Effector memory CD4-positive, alpha-beta T cell (primary cell): ENCODE data around the gene ZDHHC18.

Experiments used
- DNase-seq, 3 donors: peaks; one replicate each; pipeline ENCODE4 v3.0.0-alpha.2; 2020
- H3K27ac ChIP-seq: 2 replicates; pipeline ENCODE4 v1.7.0; 2013; ENCODE audit warnings: mild to moderate bottlenecking, low read length, moderate library complexity; ENCODE audit not compliant: insufficient read depth, poor library complexity, severe bottlenecking
- H3K27me3 ChIP-seq: replicated peaks from 2 replicates; pipeline ENCODE4 v1.7.0; 2013; ENCODE audit warnings: mild to moderate bottlenecking, low read length; ENCODE audit not compliant: insufficient read depth, control insufficient read depth, poor library complexity, severe bottlenecking
- H3K36me3 ChIP-seq: 2 replicates; pipeline ENCODE4 v1.7.0; 2013; ENCODE audit warnings: mild to moderate bottlenecking, low read length, moderate library complexity; ENCODE audit not compliant: control insufficient read depth, insufficient read depth
- H3K4me1 ChIP-seq: 2 replicates; pipeline ENCODE4 v1.7.0; 2013; ENCODE audit warnings: low read length, mild to moderate bottlenecking; ENCODE audit not compliant: control insufficient read depth, insufficient read depth, poor library complexity, severe bottlenecking
- H3K4me3 ChIP-seq: 2 replicates; pipeline ENCODE4 v1.7.0; 2013; ENCODE audit warnings: low read length, low read depth, mild to moderate bottlenecking; ENCODE audit not compliant: insufficient read depth, poor library complexity, severe bottlenecking
- H3K9me3 ChIP-seq: 2 replicates; pipeline ENCODE4 v1.7.0; 2013; ENCODE audit warnings: mild to moderate bottlenecking, low read length, moderate library complexity; ENCODE audit not compliant: control insufficient read depth

The ZDHHC18 gene

DNA sequence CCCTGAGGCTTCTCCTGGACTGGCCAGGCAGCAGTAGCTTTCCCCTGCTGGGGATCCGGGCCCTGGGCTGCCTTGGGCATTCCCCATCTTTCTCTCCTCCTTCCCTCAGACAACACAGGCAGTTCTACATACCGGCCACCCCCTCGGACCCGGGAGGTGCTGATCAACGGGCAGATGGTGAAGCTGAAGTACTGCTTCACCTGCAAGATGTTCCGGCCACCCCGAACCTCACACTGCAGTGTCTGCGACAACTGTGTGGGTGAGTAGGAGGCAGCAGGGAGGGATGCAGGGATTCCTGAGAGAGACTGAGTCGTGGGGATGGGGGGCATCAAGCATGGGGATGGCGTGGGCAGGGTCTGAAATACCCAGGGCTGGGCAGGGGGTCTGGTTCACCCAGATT, 22.0 kb downstream of the ZDHHC18 start:
- no peaks in the 10 kb centered on the region for H3K27me3 ChIP-seq
- DNase-seq = no peak
- H3K36me3 ChIP-seq = peaks cover 75% of the 10 kb centered on the region
- H3K4me3 ChIP-seq = no peak overlapping the region
- no peaks in the 10 kb centered on the region for H3K4me1 ChIP-seq
- no peak overlapping the region for H3K27ac ChIP-seq
- H3K9me3 ChIP-seq = no peaks in the 10 kb centered on the region

DNA sequence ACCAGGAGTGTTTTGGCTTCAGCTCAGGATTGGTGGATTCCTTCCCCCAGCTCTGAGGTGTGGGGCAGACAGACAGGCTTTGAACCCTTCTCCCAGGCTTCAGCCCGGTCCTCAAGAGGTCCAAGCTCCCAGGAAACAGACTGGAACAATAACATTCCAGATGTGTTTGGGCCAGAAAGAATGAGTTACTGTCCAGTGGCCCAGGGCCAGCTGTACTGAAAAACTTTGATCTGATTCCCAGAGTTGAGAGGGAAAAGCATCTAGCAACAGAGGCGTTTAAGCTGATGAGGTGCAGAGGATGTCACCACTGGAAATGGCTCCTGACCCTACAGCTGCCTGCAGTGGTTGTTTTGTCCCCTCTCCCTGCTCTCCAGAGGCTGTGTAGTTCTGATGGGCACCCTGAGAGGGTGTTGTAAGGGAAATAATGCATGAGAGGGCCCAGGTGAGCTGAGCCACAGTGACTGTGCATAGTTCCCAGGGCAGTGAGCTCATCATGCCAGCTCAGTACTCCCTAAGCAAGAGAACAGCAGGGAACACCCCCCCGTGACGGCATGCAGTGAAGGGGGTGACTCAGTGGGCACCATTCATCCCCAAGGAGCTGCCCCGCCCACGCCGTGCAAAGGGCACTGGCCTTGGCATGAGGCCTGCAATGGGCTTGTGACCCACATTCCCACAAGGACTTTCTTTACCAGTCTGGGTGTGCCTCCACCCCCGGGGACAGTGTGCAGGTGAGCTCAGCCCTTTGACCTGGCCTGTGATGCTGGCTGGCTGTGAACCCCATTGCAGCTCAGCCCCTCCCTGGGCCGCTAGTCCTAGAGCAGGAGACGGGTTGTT, 22.7 kb downstream of the ZDHHC18 start:
- Histone ChIP-seq H3K4me1 (no peaks in the 10 kb centered on the region), H3K27me3 (no peaks in the 10 kb centered on the region), H3K4me3 (no peak overlapping the region), H3K36me3 (peaks cover 77% of the 10 kb centered on the region), H3K27ac (no peak overlapping the region), H3K9me3 (no peaks in the 10 kb centered on the region)
- DNase-seq = no peak

DNA sequence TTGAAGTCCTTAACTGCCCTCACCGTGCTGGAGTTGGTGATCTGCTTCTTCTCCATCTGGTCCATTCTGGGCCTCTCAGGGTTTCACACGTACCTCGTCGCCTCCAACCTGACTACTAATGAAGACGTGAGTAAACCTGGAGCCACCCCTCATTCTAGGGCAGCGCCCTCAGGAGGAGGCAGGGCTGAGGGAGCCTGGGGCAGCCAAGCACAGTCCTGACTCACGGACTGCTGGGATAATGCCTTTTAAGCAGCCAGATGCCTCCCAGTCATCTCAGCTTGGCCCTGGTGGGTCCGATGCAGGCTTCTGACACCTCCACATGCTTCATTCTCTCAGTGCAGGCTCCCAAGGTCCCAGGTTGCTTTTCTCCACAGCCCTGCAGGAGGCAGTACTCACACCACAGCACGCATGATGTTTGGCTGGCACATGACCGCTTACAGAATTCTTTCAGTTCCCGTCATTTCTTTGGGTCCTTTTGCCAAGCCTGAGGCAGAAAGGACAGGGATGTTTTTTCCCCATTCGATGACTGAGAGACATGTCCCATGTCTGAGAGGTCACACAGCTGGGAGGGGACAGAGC, 24.7 kb downstream of the ZDHHC18 start:
- no peak overlapping the region for H3K4me3 ChIP-seq
- no peaks in the 10 kb centered on the region for H3K9me3 ChIP-seq
- peaks cover 89% of the 10 kb centered on the region for H3K36me3 ChIP-seq
- no peak overlapping the region for H3K27ac ChIP-seq
- H3K4me1 ChIP-seq = no peaks in the 10 kb centered on the region
- H3K27me3 ChIP-seq = no peaks in the 10 kb centered on the region
- DNase-seq = no peak

DNA sequence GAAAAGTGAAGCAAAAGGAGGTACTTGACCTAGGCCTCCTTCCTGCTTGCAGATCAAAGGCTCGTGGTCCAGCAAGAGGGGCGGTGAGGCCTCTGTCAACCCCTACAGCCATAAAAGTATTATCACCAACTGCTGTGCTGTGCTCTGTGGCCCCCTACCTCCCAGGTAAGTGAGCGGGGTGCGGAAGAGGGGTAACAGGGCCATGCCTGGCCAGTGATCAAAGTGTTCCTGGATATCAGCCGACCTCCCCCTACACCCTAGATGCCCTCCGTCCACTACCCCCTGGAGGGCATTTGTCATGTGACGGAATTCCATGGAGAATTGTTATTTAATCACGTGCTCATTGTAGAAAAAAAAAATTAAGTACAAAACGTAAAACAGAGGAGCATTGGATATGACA, 26.2 kb downstream of the ZDHHC18 start:
- Histone ChIP-seq H3K36me3 (peaks cover 99% of the 10 kb centered on the region), H3K4me3 (no peak overlapping the region), H3K27me3 (no peaks in the 10 kb centered on the region), H3K9me3 (no peaks in the 10 kb centered on the region), H3K27ac (no peak overlapping the region), H3K4me1 (no peaks in the 10 kb centered on the region)
- DNase-seq = no peak

DNA sequence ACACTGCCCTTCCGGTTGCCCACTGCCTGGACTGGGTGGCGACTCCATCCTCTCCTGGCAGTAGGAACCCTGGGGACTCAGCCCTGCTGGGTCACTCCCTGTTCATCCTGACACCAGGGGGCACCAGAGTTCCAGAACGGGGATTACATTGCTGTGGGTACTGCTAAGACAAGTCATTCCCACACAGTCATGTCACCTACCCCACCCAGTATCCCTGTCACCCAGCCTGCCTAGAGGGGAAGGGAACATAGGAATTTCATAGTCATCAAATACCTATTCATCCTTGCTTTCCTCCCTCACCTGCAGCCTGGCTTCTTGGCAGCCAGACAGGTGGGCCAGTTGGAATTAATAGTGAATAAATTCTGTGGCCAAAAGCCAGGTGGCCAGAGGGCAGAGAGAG, 26.7 kb downstream of the ZDHHC18 start:
- no peaks in the 10 kb centered on the region for H3K9me3 ChIP-seq
- H3K4me1 ChIP-seq = no peaks in the 10 kb centered on the region
- H3K36me3 ChIP-seq = peaks cover 96% of the 10 kb centered on the region
- no peaks in the 10 kb centered on the region for H3K27me3 ChIP-seq
- H3K27ac ChIP-seq = no peak overlapping the region
- peak; percentile 57 to 68 (median 58) for DNase-seq
- H3K4me3 ChIP-seq = no peak overlapping the region

DNA sequence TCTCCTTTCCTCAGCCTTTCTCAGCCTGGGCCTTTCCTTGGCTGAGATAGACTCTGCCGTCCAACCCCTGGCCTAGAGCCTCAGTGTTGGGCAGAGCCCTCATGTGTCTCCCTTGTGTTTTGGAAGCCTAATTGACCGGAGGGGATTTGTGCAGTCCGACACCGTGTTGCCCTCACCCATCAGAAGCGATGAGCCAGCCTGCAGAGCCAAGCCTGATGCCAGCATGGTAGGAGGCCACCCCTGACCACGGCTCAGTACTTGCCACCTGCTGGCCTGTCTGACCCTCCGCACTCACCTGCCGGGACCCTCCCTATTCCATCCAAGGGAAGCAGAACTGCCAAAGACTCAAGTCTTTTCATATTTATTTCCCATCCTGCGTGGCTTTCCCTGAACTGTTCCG, 27.1 kb downstream of the ZDHHC18 start:
- Histone ChIP-seq H3K9me3 (no peaks in the 10 kb centered on the region), H3K27me3 (no peaks in the 10 kb centered on the region), H3K4me1 (no peaks in the 10 kb centered on the region), H3K36me3 (peaks cover 91% of the 10 kb centered on the region), H3K4me3 (no peak overlapping the region), H3K27ac (no peak overlapping the region)
- no peak for DNase-seq

DNA sequence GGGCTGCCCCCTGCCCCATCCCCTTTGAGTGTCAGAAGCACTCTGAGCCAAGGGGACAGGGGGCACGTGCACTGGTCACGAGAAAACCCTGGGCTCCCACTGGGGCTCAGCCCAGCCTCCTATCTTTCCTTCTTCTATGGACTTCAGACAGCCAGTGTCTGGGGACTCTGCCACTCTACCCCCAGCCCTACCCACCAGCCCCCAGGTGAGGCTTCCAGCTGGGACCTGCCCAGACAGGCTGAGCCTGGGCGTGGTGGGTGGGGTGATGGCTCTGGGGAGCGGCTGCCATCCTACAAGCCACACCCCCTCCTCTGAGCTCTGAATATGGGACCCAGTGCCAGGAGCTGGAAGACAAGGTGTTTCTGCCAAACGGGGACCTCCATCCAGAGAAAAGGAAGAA, 28.4 kb downstream of the ZDHHC18 start:
- Histone ChIP-seq H3K36me3 (peaks cover 78% of the 10 kb centered on the region), H3K27ac (no peak overlapping the region), H3K4me3 (no peak overlapping the region), H3K4me1 (no peaks in the 10 kb centered on the region), H3K27me3 (no peaks in the 10 kb centered on the region), H3K9me3 (no peaks in the 10 kb centered on the region)
- no peak for DNase-seq

DNA sequence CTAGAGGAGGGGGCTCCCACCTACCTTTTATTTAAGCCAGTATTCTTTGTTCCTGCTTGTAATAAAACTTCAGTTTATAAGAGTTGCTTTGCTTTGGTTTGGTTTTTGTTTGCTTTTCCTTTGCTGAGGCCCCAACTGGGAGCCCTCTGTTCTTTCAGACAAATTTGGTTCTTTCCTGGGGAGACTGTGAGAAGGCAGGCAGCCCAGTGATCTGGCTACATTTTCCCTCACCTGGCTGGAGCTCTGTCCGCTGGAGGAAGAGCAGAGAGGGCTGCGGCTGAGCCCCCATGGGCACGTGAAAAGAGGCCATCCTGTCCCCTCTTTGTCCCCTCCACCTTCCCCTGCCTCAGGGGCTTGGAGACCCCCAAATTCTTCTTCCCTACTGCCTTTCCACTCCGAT, 29.1 kb downstream of the ZDHHC18 start:
- DNase-seq = no peak
- peaks cover 71% of the 10 kb centered on the region for H3K36me3 ChIP-seq
- H3K27ac ChIP-seq = no peak overlapping the region
- no peak overlapping the region for H3K4me3 ChIP-seq
- H3K27me3 ChIP-seq = no peaks in the 10 kb centered on the region
- H3K4me1 ChIP-seq = no peaks in the 10 kb centered on the region
- H3K9me3 ChIP-seq = no peaks in the 10 kb centered on the region

DNA sequence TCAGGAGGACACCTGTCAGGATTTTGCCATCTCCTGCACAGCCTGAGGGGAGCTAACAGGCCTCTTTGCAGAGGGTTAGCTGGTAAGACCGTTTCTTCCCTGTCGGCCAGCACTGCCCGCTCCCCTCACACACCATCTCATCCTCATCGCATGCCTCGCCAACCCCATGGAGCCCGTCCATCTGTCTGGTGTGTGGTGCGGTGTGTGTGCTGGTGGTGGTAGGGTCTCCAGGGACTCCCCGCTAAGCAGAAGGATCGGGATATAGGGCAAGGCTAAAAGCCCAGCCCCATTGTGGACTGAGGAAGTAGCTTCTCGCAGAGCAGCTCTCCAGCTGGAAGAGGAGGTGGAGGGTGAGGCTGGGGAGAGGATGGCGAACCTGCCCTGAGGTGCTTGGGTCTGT, 29.7 kb downstream of the ZDHHC18 start:
- no peak for DNase-seq
- Histone ChIP-seq H3K27me3 (no peaks in the 10 kb centered on the region), H3K4me3 (no peak overlapping the region), H3K36me3 (peaks cover 66% of the 10 kb centered on the region), H3K9me3 (no peaks in the 10 kb centered on the region), H3K27ac (no peak overlapping the region), H3K4me1 (no peaks in the 10 kb centered on the region)

DNA sequence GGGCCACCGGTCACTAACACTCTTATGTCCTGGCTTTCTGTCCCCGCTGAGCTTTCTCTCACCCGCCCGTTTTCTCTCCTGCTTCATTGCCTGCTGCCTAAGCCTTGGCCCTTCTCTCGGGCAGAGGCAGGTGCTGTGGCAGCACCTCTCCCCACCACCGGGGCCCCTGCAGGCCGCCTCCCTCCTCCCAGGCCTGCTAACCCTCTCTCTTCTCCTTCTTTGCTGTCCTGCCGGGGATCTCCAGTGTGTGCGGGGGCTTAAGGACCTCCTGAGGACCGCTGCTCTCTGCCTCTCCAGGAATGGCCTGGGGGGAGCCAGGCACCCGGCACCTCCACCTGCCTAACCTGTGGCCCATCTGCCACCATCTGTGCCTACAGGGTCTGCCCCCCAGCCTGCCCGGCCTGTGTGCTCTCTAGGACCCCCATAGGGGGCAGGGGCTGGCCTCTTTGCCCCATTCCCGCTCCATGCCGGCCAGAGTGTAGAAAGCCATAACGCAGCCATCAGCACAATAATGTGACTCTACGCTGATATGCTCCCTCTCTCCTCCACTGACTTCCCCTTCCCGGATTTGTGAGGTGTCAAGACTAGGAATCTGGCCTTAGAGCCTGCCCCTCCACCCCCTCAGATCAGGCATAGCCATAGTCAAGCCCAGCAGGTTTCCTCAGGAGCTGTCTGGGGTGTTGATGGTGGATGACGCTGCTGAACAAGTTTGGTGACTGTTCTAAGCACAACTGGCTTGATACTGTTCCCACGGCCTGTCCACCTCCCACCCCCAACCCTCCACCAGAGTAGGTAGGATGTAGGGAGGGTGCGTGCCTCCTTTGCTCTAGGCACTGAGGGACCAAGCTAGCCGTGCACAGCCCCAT, 30.3 kb downstream of the ZDHHC18 start:
- Histone ChIP-seq H3K36me3 (peaks cover 59% of the 10 kb centered on the region), H3K9me3 (no peaks in the 10 kb centered on the region), H3K4me1 (no peaks in the 10 kb centered on the region), H3K4me3 (no peak overlapping the region), H3K27me3 (no peaks in the 10 kb centered on the region), H3K27ac (no peak overlapping the region)
- DNase-seq = no peak
